H4 (cell line): ENCODE measurements around the gene BPIFB6. TPM values are rescaled to one million over a fixed set of nuclear protein-coding genes. Genes with fewer than 3 reads are reported as not detected.
"Not testable (repeated sequence)": the region's sequence is repeated elsewhere in the genome, so short reads cannot be mapped to it uniquely, and the experiment has no call there.

ENCODE experiments used
- DNase-seq: peaks from one replicate; pipeline ENCODE4 v3.0.0-alpha.2; 2015; ENCODE audit warnings: low spot score
- total RNA-seq: library from RNA; depleted of rRNA; stranded (reverse); fragments of >200 nt; shearing (Covaris generic); gene quantifications from 2 replicates; pipeline ENCODE4 v1.2.3, GENCODE V29; 2014

BPIFB6 gene
- total RNA-seq, 1 experiment from 2014 or later, result not detected

DNA sequence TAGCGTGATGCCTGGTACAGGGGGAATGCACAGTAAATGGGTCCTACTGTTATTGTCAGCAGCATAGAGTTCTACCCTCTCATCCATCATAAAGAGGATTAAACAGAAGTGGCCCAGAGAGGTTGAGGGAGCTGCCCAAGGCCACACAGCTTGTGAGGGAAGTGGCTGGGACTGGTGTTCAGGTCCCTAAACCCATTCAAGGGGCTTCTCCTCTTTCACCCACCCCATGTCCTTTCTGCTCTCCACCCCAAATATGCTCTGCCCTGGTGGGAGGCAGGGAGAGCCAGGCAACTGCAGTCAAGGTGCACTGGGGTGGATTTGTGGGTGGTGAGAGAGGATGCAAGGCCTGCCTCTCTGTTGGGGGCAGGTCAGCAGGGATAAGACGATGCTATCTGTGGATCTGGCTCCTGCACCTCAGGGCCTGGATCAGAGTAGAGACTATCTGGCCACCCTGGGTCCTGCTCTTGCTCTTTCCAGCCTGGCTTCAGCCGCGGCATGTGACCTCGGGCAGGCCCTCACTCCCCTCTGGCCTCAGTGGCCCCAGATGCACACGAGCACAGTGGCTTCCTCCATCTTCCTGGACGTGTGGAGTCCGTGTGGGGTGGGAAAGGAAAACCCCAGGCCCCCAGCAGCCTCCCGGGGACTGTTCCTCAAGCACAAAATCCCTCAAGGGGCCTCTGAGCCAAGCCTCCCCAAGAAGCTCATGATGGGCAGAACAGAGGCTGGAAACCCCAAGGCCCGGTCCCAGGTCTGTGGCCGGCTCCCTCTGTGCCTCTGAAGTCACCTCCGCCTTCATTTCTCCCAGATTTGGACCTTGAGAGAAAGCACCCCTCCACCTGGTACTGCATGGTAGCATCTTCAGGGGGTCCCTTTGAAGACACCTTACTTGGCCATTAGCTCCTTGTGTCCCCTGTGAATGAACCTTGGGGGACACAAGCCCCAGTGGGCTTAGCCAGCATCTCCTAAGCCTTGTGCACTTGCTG is 3.4 kb upstream of the BPIFB6 start:
- no peak for DNase-seq

DNA sequence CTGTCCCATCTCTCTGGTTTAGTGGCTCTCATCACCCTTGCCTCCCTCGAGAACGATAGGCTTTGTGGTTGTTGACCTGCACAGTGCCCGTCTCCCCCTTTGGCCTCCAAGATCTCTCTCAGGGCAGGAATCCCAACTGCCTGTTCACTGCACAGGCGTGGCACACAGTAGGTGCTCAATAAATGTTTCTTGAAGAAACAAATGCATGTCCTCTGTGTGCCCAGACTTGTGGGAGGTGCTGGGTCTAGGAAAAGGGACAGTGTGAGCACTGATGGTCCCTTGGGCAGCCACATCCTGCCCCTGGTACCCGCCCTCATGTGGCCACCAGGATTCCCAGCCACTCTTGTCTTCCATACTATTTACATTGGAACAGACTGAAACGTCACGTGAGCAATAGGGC is 2.6 kb upstream of the BPIFB6 start:
- DNase-seq, result no peak

DNA sequence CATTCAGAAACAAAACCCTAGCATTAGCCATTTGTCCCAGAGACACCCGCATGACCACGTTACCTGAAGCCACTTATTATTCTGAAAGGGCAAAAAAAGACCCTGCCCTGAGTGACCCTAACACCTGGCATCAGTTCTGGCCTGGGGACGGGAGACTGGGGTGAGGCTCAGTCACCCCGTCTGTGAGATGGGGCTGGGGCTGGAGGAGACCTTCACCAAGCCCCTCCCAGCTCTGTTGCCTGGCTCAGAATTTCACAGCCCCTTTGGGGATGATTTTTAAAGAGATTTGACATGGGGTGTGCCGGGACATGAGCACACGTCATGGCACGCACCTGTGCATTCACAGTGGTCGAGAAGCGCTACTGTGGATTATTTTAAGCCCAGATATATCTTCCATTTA is 1.4 kb upstream of the BPIFB6 start:
- DNase-seq, result no peak

DNA sequence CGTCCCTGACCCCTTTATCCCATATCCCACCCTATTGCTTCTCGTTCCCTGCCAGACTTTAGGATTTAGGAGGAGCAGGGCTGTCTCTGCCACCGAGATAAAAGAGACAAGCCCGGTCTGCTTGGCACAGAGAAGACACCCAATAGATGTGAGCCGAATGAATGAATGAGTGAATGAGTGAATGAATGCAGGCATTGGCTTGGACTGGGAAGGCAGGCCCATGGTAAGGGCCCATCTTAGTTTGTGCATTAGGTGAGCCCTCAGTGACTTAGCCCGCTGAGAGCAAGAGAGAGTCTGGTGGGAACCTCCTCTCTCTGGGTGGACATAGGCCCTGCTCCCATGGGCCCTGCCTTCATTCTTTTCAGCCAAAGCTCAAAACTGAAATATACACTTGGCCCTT is 879 bp upstream of the BPIFB6 start:
- DNase-seq, result no peak

DNA sequence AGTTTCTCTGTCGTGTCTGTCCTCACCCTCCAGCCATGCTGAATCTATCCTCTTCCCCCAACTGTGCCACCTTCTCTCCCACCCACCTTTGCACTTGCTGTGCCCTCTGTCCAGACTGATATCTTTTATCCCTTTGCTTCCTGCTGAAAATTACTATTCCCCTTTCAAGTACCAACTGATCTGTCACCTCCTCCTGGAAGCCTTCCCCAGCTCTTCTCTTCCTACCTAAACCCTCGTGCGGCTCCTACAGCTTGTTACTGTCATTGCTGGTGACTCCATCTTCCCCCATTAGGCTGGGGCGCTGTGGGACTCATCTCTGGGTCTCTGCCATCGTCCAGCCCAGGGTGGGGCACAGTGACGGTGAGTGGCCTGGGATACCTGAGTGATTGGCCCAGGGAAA is 1.1 kb downstream of the BPIFB6 start:
- no peak for DNase-seq

DNA sequence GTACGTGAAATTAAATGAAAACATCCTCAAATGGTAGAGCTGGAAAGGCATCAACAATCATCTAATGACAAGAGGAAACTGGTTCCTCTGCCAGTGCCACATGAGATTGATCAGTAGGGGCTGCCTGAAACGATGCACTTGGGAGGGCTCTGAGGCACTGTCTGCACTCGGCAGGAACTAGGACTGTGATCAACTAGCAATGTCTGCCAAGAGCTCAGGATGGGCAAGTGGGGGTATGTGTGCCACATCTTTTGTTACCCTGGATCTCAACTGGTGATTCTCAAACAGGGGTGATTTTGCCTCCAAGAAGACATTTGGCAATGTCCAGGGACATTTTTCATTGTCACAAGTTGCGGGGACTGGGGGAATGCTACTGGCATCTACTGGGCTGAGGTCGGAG is 1.9 kb downstream of the BPIFB6 start:
- DNase-seq, result no peak

DNA sequence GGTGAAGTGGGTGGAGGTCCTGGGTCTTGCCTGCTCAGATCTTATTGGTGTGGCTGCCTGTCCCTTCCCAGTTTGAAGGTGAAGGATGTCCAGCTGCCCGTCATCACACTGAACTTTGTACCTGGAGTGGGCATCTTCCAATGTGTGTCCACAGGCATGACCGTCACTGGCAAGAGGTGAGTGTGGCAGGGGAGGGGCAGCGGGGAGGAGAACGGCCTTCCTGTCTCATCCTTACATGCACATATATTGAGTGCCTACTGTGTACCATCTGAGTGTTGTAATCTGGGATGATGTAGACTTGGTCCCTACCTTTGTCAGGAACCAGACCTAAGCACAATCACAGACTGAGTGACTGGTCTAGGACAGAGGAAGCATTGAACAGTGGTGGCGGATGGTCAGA is 2.7 kb downstream of the BPIFB6 start:
- no peak for DNase-seq

DNA sequence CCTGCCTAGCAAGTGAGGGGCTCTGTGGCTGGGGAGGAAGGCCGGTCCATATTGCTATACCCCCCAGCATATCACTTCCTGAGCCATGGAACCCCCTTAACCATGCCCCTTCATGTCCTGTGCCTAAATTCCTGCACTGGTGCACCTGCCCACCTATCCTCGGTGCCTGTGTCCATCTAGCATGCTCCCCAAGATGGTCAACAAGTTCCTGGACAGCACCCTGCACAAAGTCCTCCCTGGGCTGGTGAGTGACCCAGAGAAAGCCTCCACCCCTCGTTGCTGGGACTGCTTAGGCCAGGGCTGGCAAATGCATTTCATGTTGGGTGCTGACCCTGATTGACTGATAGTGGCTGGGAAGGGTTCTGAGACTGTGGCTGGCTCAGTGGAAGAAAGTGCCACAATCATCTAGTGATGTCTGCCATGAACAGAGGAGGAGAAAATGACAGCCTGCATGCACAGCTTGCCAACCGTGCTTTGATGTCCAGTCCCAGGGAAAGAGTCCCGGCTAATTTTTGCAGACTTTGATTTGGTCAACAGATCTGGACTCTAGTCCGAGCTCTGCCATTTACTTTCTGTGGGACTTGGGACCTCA is 3.5 kb downstream of the BPIFB6 start:
- no peak for DNase-seq

DNA sequence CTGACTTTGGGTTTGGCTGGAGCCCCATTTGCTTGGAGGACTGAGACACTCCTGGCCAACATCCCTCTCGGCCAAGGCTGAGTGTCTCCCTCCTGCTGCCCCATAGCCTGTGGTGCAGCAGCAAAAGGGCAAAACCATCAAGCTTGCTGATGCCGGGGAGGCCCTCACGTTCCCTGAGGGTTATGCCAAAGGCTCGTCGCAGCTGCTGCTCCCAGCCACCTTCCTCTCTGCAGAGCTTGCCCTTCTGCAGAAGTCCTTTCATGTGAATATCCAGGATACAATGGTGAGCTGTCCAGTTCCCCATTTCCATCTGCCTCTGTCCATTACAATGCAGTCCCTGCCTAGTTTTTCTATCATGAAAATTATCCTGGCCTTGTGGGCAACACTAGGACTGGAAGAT is 6.0 kb downstream of the BPIFB6 start:
- DNase-seq, result no peak

DNA sequence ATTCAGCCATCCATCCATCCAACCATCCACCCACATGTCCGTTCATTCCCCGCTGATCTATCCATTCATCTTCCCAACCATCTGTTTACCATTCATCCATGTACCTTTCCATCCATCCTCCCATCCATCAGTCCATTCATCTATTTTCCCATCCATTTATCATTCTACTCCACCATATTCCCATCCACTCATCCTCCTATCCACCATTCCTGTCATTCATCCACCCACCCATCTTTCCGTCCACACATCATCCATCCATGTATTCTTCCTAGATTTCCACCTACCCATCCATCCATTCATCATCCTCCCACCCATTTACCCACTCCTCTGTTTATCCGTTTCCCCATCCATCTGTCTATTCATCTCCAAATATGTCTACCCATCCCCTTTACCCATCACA is 6.8 kb downstream of the BPIFB6 start:
- no peak for DNase-seq

DNA sequence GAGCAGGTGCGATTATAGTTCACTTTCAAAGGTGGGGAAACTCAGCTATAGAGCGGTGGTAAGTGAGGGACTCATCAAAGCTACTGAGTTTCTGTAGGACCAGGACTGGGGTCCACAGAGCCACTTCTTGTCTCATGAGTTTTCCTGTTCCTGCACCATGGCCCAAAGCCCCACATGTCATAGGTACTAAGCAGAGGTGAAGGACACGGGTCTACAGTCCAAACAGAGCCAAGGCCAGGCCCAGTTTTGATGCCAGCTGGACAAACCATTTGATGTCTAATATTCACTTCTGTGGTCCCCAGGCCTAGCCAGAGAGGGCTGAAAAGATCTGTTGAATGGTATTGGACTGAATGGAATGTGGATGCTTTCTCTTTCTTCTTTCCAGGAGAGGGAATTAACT is 11.0 kb downstream of the BPIFB6 start:
- DNase-seq, result no peak

DNA sequence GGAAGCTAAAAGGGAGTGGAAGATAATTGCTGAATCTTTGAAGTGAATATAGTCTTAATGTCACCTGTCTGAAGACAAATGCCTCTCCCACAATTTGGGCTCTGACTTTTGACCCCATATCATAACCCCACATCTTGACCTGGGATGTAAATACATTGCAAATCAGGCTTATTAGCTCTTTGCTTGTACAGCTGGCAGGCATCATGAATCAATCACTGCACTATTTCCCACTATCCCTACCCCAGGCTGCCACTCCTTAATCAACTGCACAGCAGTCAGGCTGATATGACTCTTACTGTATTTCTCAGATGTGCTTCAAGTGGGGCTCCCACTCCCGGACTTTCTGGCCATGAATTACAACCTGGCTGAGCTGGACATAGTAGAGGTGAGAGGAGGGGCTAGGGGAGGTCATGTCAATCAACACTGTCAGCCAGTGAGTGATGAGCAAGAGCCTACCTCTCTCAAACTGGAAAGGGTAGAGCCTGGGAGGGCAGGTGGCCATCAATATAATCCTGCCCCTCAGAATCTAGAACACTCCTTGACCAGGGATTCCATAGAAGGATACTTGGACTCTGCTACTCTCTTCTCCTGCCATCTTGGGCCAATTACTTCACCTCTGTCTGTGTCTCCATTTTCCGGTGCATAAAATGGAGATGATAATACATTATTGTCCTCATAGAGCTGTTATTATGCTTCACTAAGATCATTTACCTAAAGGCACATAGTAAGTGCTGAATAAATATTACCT is 11.7 kb downstream of the BPIFB6 start:
- DNase-seq, result no peak

DNA sequence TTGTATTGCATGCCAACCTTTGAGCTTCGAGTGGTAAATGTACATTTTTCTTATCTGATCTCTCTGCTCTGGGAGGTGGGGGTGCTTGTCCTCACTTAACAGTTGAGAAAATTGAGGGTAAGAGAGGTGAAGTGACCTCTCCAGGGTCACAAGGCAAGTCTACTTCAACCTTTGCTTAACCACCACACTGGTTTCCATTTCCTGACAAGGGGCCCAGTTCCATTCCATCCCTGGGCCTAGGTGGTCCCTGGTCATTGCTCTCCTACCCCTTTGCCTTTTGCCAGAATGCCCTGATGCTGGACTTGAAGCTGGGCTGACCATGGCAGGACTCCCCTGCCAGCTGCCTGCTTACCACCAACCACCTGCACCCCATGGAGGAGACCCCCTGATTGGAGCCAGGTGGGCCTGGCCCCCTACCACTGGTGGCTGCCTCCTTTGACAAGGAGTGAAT is 12.3 kb downstream of the BPIFB6 start:
- DNase-seq, result no peak

DNA sequence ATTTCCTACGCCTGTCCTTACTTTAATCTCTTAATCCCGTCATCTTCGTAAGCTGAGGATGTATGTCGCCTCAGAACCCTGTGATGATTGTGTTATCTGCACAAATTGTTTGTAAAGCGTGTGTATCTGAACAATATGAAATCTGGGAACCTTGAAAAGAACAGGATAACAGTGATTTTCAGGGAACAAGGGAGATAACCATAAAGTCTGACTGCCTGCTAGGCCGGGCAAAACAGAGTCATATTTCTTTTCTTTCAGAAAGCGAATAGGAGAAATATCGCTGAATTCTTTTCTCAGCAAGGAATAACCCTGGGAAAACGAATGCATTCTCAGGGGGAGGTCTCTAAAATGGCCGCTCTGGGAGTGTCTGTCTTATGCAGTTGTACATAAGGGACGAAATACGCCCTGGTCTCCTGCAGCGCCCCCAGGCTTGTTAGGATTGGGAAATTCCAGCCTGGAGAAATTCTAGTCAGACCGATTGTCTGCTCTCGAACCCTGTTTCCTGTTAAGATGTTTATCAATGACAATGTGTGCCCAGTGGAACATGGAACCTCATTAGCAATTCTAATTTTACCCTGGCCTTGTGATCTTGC is 13.8 kb downstream of the BPIFB6 start:
- not testable (repeated sequence) for DNase-seq

DNA sequence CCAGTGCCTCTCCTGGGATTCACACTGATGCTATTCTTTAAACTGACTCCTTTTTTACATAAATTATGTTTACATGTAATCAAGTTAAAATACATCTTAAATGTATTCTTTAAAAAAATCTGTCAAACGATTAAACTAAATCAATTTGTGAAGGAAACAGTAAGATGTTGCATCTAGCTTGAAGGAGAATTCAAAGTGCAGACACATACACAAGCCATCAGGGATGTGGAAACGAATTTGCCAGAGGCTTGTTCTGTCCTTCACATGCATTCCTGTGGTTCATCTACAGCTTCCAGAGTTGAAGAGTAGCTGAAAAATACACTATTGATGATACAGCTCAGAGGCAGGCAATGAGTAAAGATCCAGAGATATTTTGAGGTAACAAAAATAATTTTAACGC is 15.0 kb downstream of the BPIFB6 start:
- no peak for DNase-seq

DNA sequence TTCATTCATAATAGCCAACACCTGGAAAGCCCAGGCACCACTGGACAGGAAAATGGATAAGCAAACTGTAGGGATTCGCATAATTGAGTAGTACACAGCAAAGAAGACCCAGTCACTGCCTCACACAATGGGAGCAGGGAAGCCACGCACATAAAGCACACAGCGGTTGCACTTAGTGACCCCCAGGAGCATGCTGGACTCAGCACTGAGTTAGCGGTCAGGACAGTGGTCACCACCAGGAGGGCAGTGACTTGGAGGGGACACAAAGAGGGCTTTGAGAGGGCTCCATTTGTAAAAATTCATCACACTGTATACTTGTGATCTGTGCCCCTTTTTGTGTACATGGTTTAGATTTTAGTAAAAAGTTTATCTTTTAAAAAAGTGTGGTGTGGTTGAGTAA is 19.9 kb downstream of the BPIFB6 start:
- DNase-seq, result no peak

DNA sequence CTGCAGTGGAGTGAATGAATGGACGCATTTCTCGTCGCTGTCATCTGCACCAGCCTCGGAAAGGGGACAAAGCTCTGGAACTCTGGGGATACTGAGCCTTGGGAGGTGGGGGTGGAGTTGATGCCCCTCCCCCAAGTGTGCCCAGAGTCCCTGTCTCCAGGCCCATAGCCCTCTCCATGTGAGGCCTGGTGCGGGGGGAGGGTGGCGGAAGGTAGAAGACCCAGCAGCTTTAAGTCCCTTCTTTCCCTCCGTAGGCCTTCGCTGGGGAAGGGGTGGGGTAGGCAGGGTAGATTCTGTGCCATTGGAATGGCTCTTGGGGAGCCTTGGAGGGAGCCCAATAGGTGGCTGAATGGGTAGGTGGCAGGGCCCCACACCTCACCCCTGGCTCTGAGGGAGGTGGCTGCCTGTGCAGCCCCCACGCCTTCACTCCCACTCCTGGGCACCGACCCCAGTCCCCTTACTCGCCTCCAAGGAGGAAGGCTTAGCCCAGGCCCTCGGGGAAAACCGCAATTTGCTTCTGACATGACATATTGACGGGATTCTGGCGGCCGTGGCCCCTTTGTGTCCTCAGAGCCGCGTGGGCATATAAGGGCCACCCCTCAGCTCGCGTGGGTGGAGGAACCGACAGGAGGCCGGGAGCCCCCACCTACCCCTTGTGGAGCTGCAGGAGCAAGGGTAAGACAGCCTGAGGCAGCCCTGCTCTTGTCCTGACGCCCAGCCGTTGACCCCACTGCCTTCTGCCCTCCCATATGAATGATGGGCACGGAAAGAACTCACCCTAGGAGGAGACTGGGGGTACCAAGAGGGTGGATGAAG is 22.1 kb downstream of the BPIFB6 start, which contains the start of gene BPIFB3:
BPIFB3 (plus strand) TSS at position 613 of the 816 bp plus-strand sequence. CDS start 1,533 bp downstream, outside the sequence.
- DNase-seq, result no peak

DNA sequence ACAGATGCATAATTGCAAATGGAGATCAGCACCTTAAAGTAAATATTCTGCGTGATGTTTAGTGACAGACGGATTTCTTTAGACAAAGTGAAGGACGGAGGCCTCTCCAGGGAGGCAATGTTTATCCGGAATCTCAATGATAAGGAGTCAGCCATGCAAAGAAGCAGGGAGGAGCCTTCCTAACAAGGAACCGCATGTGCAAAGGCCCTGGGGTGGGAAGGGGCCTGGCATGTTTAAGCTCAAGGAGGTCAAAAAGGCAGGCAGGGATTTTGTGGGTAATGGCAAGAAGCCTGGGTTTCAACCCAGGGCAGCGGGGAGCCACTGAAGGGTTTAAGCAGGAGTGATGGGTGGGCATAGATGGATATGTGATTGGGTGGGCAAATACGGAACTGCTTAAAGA is 22.9 kb downstream of the BPIFB6 start:
- DNase-seq, result no peak

DNA sequence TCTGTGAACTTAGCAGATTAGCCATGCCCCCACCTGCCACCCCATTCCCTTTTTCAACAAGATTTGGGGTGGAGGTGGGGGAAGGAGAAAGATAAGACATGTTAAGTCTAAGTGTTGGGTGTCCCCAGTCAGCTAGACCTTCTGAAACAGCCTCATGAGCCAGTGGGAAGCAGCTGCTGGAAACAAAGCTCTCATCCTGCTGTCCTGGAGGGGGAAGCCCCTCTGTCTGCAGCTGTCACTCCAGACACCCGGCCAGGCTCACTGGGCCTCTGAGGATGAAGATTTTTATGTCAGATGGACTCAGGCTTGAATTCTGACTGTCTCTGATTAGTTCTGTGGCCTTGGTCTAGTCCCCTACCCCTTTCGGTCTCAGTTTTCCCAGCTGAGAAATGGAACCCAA is 23.3 kb downstream of the BPIFB6 start:
- no peak for DNase-seq

DNA sequence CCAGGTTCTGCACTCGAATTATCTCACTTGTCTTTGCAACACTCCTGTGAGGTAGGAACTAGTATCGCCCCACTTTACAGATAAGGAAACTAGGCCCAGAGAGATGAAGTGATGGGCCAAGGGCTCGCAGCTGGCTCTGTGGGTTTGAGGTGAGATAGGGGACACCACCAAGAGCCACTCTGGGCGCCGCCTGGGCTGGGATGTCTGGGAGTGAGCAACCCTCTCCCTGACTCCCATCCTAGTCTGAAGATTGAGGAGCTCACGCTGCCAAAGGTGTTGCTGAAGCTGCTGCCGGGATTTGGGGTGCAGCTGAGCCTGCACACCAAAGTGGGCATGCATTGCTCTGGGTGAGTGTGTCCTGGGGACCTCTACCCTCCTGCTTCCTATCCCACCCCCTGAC is 27.7 kb downstream of the BPIFB6 start:
- no peak for DNase-seq

DNA sequence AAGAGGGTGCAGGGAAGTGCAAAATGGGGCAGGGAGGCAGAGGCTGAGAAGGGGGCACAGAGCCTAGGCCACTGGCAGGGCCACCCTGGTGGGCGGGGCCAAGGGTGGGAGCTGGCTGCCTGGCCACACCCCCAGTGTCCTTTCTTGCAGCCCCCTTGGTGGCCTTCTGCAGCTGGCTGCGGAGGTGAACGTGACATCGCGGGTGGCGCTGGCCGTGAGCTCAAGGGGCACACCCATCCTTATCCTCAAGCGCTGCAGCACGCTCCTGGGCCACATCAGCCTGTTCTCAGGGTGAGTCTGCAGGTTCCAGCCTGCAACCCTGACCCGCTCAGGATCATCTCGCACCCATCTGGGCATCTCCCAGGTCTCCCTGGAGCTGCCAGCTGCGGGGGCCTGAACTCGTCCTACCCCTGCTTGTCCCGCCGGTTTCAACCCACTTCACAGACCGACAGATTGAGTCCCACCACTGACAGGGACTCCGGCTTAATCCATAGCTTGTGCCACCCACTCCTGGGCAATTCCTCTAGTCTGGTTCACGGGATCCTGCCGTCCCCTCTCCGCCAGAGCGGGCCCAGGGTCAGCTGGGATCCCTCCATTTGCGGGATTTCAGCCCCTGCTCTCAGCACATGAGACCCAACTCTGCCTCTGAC is 28.4 kb downstream of the BPIFB6 start:
- no peak for DNase-seq
